Spleen (tissue), 11 donors: ENCODE results near the gene NCAN. TPM values are rescaled to one million over a fixed set of nuclear protein-coding genes. Genes with fewer than 3 reads are reported as not detected.

Source experiments
- DNase-seq: peaks from one replicate; pipeline ENCODE4 v3.0.0-alpha.2; 2020
- H3K27ac ChIP-seq, 8 donors: fragments of 200-600 bp; sonication (generic) in 7 of 8; 1 replicate in 4 of 8; 2 replicates in 4 of 8; pipeline versions ENCODE4 v1.5.0 to v1.8.0; 2016 to 2021; ENCODE audit warnings: inconsistent platforms in 4 of 8, mild to moderate bottlenecking in 4 of 8, moderate library complexity in 1 of 8
- H3K27me3 ChIP-seq, 7 donors: fragments of 200-600 bp; sonication (generic) in 6 of 7; replicated peaks in 1 of 7; 1 replicate in 4 of 7; 2 replicates in 3 of 7; pipeline versions ENCODE4 v1.5.0 to v1.8.0; 2016 to 2021; ENCODE audit warnings: inconsistent platforms in 3 of 7, mild to moderate bottlenecking in 1 of 7
- H3K36me3 ChIP-seq, 6 donors: fragments of 200-600 bp; sonication (generic) in 5 of 6; 1 replicate in 4 of 6; 2 replicates in 2 of 6; pipeline versions ENCODE4 v1.5.0 to v1.8.0; 2016 to 2021; ENCODE audit warnings: inconsistent platforms in 2 of 6
- H3K4me1 ChIP-seq, 6 donors: fragments of 200-600 bp; sonication (generic) in 5 of 6; 1 replicate in 3 of 6; 2 replicates in 3 of 6; pipeline versions ENCODE4 v1.5.0 to v1.8.0; 2016 to 2021; ENCODE audit warnings: inconsistent platforms in 3 of 6
- H3K4me3 ChIP-seq, 8 donors: fragments of 200-600 bp; sonication (generic) in 7 of 8; 1 replicate in 4 of 8; 2 replicates in 4 of 8; pipeline versions ENCODE4 v1.5.0 to v1.8.0; 2016 to 2021; ENCODE audit warnings: inconsistent platforms in 4 of 8, mild to moderate bottlenecking in 4 of 8, moderate library complexity in 2 of 8
- H3K9me3 ChIP-seq, 8 donors: fragments of 200-600 bp; sonication (generic) in 7 of 8; 1 replicate in 4 of 8; 2 replicates in 4 of 8; pipeline versions ENCODE4 v1.5.0 to v1.8.0; 2016 to 2021; ENCODE audit warnings: inconsistent platforms in 4 of 8
- POLR2A ChIP-seq, 3 donors: fragments of 450-650 bp; IDR thresholded peaks; one replicate each; pipeline ENCODE4 v1.5.1; 2017; ENCODE audit warnings: antibody characterized with exemption in 3 of 3, mild to moderate bottlenecking in 1 of 3
- POLR2AphosphoS5 ChIP-seq, 3 donors: sonication (generic); formaldehyde crosslinking; IDR thresholded peaks; one replicate each; pipeline ENCODE4 v1.5.1; 2017; ENCODE audit warnings: antibody characterized with exemption in 3 of 3
- WGBS, 5 donors: extraction: QIAGEN DNeasy Blood & Tissue Kit in 3 of 5; methylation state at CpG; one replicate each; pipeline versions ENCODE4 v1.1.5 to v1.1.7; 2013 to 2018; 5-methylcytosine and 5-hydroxymethylcytosine counted together
- intact Hi-C: fragments of 100-400 bp; cut with DNase I; formaldehyde crosslinking; loops from one replicate; pipeline ENCODE4 v1.15.0; 2023; ENCODE audit warnings: low total_unique reads
- polyA plus RNA-seq, 3 donors: library from polyadenylated mRNA; stranded (reverse); fragments of 200-250 nt; gene quantifications; one replicate each; pipeline ENCODE4 v1.2.1, GENCODE V29; 2013
- total RNA-seq, 7 donors: library from RNA; depleted of rRNA in 3 of 7; stranded (reverse); fragments of >200 nt in 3 of 7; fragmentation: NEBNext Ultra II Directional in 4 of 7; extraction: Animal tissue kit (Norgen Biotek cat#: 25700) in 4 of 7; gene quantifications; one replicate each; pipeline versions ENCODE4 v1.1.0 to v1.2.1, GENCODE V29; 2016 to 2021
- TF ChIP-seq, protein P1 (sequence below), 11 experiments: fragments of 200-600 bp in 7 of 11; fragments of 450-650 bp in 4 of 11; sonication (generic) in 4 of 11; IDR thresholded peaks in 8 of 11; conservative IDR thresholded peaks in 3 of 11; 1 replicate in 7 of 11; 2 replicates in 4 of 11; pipeline versions ENCODE4 v1.4.0 to v1.8.0; 2016 to 2021; ENCODE audit warnings: antibody characterized with exemption in 11 of 11, inconsistent platforms in 4 of 11, mild to moderate bottlenecking in 1 of 11
- donor health status: healthy with polysubstance abuse.
- donor health status: DM: no; HTN: no; CAD: no; lungs with moderate emphysema.
- donor health status: DM: no; HTN: no; CAD: no.
- donor health status: Bipolar disorder and iron deficiency.
- donor health status: healthy.
- donor health status: DM: no; HTN: no; CAD: no.
- donor health status: DM: yes; HTN: yes; CAD: no.

Gene NCAN
- total and polyA plus RNA-seq, 10 donors, result 0.17 TPM; not detected in 9

DNA sequence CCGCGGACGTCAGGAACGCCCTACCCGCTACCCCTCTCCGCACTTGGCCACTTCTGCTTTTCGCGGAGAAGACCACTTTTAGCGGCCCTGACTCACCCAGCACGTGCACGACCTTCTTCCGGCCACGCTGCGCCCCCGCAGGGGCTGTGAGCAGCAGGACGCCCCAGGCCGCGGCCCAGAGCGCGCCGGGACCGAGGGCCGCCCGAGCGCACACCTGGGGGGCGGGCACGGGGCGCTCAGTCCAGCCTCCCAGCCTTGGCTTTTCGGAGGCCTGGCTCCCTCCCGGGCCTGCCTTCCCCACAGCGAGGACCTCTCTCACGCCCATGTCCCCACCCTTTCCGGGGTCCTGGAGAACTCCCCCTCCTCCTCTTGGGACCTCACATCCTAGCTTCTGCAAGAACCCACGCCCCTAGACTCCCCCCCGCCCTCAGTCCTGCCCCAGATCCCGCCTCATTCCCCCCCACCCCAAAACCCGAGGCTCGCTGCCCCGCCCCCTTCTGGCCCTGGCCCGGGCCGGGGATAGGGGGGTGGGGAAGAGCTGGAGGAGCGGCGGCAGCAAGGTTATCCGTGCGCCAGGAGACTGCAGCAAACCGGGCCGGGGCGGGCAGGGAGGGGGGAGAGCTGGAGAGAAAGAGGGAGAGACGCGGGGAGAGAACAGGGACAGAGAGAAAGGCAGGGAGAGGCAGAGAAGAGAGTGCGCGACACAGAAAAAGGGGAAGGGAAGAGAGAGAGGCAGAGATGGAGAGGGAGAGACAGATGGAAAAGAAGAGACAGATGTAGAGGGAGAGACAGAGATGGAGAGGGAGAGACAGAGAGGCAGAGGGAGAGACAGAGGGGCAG lies 49.8 kb downstream of the NCAN start:
- no peaks in the 10 kb centered on the region for H3K36me3 ChIP-seq
- peaks cover 0 to 15% (median 11%) of the 10 kb centered on the region in 6 donors for H3K4me1 ChIP-seq
- TF ChIP-seq POLR2AphosphoS5 (IDR thresholded peaks at IDR 0.05) (no peak), POLR2A (IDR thresholded peaks at IDR 0.05) (no peak)
- TF ChIP-seq, protein P1, sequence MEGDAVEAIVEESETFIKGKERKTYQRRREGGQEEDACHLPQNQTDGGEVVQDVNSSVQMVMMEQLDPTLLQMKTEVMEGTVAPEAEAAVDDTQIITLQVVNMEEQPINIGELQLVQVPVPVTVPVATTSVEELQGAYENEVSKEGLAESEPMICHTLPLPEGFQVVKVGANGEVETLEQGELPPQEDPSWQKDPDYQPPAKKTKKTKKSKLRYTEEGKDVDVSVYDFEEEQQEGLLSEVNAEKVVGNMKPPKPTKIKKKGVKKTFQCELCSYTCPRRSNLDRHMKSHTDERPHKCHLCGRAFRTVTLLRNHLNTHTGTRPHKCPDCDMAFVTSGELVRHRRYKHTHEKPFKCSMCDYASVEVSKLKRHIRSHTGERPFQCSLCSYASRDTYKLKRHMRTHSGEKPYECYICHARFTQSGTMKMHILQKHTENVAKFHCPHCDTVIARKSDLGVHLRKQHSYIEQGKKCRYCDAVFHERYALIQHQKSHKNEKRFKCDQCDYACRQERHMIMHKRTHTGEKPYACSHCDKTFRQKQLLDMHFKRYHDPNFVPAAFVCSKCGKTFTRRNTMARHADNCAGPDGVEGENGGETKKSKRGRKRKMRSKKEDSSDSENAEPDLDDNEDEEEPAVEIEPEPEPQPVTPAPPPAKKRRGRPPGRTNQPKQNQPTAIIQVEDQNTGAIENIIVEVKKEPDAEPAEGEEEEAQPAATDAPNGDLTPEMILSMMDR (IDR thresholded peaks at IDR 0.05 in 8 of 11, conservative IDR thresholded peaks at IDR 0.05 in 3 of 11), result no peak
- WGBS, 5 donors, result 1 to 3% (median 1%) methylated on average over 29 to 52 of the region's 52 CpGs
- peaks cover 0 to 8% (median 0%) of the 10 kb centered on the region in 8 donors for H3K9me3 ChIP-seq
- no peak overlapping the region for H3K27ac ChIP-seq
- peaks cover 0 to 72% (median 45%) of the 10 kb centered on the region in 7 donors for H3K27me3 ChIP-seq
- intact Hi-C loops, result no loop called here
- DNase-seq, result no peak
- H3K4me3 ChIP-seq, result peak overlapping the region in 4 of 8 donors; percentile 8 to 55 (median 18)

DNA sequence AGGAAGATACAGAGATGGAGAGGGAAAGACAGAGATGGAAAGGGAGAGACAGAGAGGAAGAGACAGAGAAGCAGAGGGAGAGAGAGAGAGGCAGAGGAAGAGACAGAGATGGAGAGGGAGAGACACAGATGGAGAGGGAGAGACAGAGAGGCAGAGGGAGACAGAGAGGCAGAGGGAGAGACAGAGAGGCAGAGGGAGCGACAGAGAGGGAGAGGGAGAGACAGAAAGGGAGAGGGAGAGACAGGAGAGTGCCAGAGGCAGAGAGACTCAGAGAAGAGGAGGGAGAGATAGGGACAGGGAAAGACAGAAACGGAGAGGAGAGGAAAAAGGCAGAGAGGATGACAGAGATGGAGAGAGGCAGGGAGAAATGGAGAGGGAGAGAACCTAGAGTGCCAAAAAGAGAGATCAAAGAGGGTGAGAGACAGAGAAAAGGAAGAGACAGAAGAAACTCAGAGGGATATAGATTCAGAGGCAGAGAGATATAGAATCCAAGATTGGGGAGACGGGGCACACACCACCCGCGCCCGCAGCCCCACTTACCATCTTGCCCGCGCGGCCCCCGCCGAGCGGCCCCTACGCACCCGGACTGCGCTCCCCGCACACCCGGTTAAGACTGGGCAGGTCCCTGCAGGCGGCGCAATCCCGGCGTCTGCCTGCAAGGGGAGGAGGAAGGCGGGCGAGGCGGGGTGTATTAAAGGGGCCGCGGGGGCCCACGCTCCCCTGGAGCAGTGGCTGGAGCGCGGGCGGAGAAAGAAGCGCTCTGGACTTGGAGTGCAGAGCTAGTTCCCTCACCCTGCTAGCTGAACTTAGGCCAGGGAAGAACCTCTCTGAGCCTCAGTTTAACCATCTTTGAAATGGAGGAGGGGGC lies 50.7 kb downstream of the NCAN start:
- Histone ChIP-seq H3K27me3 (peaks cover 0 to 64% (median 45%) of the 10 kb centered on the region in 7 donors), H3K36me3 (no peaks in the 10 kb centered on the region), H3K27ac (no peak overlapping the region), H3K4me1 (peaks cover 0 to 15% (median 11%) of the 10 kb centered on the region in 6 donors), H3K9me3 (peaks cover 0 to 8% (median 0%) of the 10 kb centered on the region in 8 donors), H3K4me3 (no peak overlapping the region)
- WGBS, 5 donors, result 5 to 13% (median 10%) methylated on average over 24 to 31 of the region's 31 CpGs
- no peak for DNase-seq
- intact Hi-C loops, result no loop called here
- TF ChIP-seq POLR2AphosphoS5 (IDR thresholded peaks at IDR 0.05), result no peak
- TF ChIP-seq POLR2A (IDR thresholded peaks at IDR 0.05), result no peak
- TF ChIP-seq, protein P1 (IDR thresholded peaks at IDR 0.05 in 8 of 11, conservative IDR thresholded peaks at IDR 0.05 in 3 of 11), result no peak

DNA sequence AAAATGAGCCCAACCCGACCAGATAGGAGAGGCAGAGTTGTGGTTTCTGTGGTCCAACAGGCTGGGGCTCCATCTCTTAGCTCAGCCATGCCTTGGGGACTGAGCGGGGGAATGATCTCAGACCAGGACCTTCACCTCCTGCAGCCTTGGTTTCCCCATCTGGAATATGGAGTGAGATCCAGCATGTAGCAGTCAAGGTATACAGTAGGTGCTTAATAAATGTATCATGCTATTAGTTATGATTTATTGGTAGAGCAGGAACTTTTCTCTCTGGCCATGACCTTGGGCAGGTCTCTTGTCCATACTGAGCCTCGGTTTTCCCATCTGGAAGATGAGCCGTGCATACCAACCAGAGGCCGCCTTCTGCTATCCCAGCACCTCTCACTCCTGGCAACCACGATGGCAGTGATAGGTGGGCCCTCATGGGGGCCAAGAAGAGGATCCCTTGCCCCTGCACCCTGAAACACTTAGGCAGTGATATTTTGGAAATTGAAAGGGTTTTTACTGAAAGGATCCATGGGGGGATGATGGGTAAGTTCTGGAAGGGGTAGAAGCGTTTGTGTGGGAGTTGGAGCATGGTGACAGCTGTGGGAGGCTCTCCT lies 52.2 kb downstream of the NCAN start:
- no peaks in the 10 kb centered on the region for H3K36me3 ChIP-seq
- H3K27ac ChIP-seq, result no peak overlapping the region
- H3K27me3 ChIP-seq, result peaks cover 0 to 48% (median 35%) of the 10 kb centered on the region in 7 donors
- DNase-seq, result no peak
- TF ChIP-seq POLR2A (IDR thresholded peaks at IDR 0.05), result no peak
- TF ChIP-seq, protein P1 (IDR thresholded peaks at IDR 0.05 in 8 of 11, conservative IDR thresholded peaks at IDR 0.05 in 3 of 11), result no peak
- no peak for TF ChIP-seq POLR2AphosphoS5 (IDR thresholded peaks at IDR 0.05)
- H3K9me3 ChIP-seq, result peaks cover 0 to 8% (median 0%) of the 10 kb centered on the region in 8 donors
- no peak overlapping the region for H3K4me3 ChIP-seq
- whole genome bisulfite sequencing, 5 donors, result 72 to 84% (median 78%) methylated on average over 7 of the region's 7 CpGs
- intact Hi-C loops, result no loop called here
- peaks cover 0 to 15% (median 11%) of the 10 kb centered on the region in 6 donors for H3K4me1 ChIP-seq
